Osteocyte (in vitro differentiated cells): ENCODE measurements around the gene IFT88. TPM values are rescaled to one million over a fixed set of nuclear protein-coding genes. Genes with fewer than 3 reads are reported as not detected.

Experiments
- DNase-seq: peaks from one replicate; pipeline ENCODE4 v3.0.0; 2021; ENCODE audit warnings: mixed read lengths; ENCODE audit not compliant: unreplicated experiment; ENCODE audit errors: extremely low spot score
- H3K27ac Mint-ChIP-seq: one replicate; pipeline ENCODE4 v1.8.0; 2021; ENCODE audit warnings: mild to moderate bottlenecking, mixed read lengths; ENCODE audit not compliant: unreplicated experiment
- H3K27me3 Mint-ChIP-seq: one replicate; pipeline ENCODE4 v1.8.0; 2021; ENCODE audit warnings: mixed read lengths; ENCODE audit not compliant: unreplicated experiment
- H3K36me3 Mint-ChIP-seq: one replicate; pipeline ENCODE4 v1.8.0; 2021; ENCODE audit warnings: mixed read lengths; ENCODE audit not compliant: unreplicated experiment
- H3K4me1 Mint-ChIP-seq: one replicate; pipeline ENCODE4 v1.8.0; 2021; ENCODE audit warnings: mixed read lengths; ENCODE audit not compliant: unreplicated experiment
- H3K4me3 Mint-ChIP-seq: one replicate; pipeline ENCODE4 v1.8.0; 2021; ENCODE audit warnings: mild to moderate bottlenecking, moderate library complexity, mixed read lengths; ENCODE audit not compliant: unreplicated experiment
- H3K9me3 Mint-ChIP-seq: one replicate; pipeline ENCODE4 v1.8.0; 2021; ENCODE audit warnings: mixed read lengths; ENCODE audit not compliant: unreplicated experiment
- total RNA-seq: library from RNA; stranded (reverse); gene quantifications from 2 replicates; pipeline ENCODE4 v1.2.1, GENCODE V29; 2021
- TF ChIP-seq, protein P1 (sequence below): fragments of 200-600 bp; sonication (generic); IDR thresholded peaks from 2 replicates; pipeline ENCODE4 v1.5.0; 2021; ENCODE audit warnings: antibody characterized with exemption, mild to moderate bottlenecking, moderate library complexity

IFT88 gene
- total RNA-seq, 1 donor from 2014 or later, result 13.7 TPM

DNA sequence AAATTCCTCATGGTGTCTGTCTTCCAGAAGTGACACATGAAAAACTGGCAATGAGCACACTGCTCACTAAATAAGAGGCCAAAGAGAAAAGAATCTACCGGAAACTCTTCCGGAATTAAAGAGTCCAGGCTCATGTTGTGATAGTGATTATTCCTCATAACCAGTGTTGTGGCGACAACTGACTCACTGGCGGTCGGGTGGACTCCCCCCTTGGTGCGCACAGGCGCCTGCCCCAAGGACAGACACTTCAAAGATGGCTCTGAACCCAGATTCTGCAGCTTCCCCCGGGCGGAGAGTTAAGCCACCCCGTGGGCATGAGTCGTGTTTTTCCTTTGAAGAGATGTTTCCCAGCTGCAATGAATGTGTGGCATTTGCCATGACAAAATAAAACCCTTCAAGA, 146.8 kb downstream of the IFT88 start:
- H3K9me3 Mint-ChIP-seq, result no peaks in the 10 kb centered on the region
- peak overlapping the region; percentile 81 for H3K27ac Mint-ChIP-seq
- no peak for DNase-seq
- H3K27me3 Mint-ChIP-seq, result no peaks in the 10 kb centered on the region
- peaks cover 50% of the 10 kb centered on the region for H3K4me1 Mint-ChIP-seq
- H3K4me3 Mint-ChIP-seq, result no peak overlapping the region
- no peaks in the 10 kb centered on the region for H3K36me3 Mint-ChIP-seq
- TF ChIP-seq, protein P1, sequence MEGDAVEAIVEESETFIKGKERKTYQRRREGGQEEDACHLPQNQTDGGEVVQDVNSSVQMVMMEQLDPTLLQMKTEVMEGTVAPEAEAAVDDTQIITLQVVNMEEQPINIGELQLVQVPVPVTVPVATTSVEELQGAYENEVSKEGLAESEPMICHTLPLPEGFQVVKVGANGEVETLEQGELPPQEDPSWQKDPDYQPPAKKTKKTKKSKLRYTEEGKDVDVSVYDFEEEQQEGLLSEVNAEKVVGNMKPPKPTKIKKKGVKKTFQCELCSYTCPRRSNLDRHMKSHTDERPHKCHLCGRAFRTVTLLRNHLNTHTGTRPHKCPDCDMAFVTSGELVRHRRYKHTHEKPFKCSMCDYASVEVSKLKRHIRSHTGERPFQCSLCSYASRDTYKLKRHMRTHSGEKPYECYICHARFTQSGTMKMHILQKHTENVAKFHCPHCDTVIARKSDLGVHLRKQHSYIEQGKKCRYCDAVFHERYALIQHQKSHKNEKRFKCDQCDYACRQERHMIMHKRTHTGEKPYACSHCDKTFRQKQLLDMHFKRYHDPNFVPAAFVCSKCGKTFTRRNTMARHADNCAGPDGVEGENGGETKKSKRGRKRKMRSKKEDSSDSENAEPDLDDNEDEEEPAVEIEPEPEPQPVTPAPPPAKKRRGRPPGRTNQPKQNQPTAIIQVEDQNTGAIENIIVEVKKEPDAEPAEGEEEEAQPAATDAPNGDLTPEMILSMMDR, result no peak

DNA sequence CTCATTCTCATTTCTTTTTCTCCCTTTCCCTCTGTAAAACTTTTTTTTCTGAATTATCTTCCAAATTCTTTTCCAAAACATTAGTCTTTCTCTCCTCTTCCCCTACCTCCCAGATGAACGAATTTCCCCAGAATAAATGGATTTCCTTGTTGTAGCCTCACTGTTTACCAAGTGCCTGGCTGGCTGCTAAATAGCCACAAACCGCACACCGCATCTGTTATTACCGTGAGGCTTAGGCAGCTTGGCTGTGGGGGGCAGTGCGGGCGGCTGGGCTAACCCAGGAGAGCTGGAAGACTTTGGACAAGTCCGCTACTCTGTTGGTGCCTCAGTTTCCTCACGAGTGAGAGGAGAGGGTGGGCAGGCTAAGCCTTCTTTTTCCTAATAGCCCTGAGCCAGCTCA, 147.2 kb downstream of the IFT88 start:
- H3K36me3 Mint-ChIP-seq, result no peaks in the 10 kb centered on the region
- H3K4me1 Mint-ChIP-seq, result peaks cover 46% of the 10 kb centered on the region
- H3K27ac Mint-ChIP-seq, result peak overlapping the region; percentile 81
- no peak for DNase-seq
- TF ChIP-seq, protein P1, result no peak
- H3K27me3 Mint-ChIP-seq, result no peaks in the 10 kb centered on the region
- H3K4me3 Mint-ChIP-seq, result no peak overlapping the region
- no peaks in the 10 kb centered on the region for H3K9me3 Mint-ChIP-seq

DNA sequence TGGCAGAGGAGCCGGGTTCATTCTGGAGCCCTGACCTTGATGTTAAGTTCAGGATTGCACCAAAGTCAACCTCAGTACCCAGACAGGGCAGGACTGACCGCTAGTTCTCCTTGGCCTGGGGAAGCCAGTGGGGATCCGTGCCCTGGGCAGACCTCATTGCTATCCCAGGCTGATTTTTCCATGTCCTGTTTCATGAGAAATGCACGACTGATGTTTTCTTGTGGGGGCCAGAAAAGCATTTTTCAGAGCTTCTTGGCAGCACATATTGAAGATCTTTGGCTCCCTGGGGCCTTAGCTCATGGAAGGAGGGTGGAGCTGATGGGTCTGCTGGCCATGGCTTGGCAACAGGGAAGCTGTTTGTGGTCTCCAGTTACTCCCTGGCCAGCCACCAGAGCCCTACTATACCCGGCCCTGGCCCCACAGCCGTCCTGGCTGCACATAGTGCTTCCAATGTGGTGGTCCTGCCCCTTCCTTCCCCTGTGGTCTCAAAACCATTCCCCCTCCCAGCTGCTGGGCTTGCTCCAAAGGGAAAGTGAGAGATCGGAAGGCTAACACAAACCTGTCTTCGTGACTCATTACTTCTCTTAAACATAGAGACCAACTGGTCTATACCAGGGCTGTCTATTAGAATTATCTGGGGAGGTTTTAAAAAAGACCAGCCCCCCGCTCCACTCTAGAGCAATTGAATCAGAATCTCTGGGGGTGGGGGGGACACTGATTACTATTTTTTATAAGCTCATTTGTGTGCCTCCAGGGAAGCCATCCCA, 147.8 kb downstream of the IFT88 start:
- TF ChIP-seq, protein P1, result no peak
- H3K4me1 Mint-ChIP-seq, result peaks cover 40% of the 10 kb centered on the region
- H3K9me3 Mint-ChIP-seq, result no peaks in the 10 kb centered on the region
- DNase-seq, result no peak
- no peaks in the 10 kb centered on the region for H3K27me3 Mint-ChIP-seq
- H3K4me3 Mint-ChIP-seq, result no peak overlapping the region
- peak overlapping the region; percentile 81 for H3K27ac Mint-ChIP-seq
- no peaks in the 10 kb centered on the region for H3K36me3 Mint-ChIP-seq

DNA sequence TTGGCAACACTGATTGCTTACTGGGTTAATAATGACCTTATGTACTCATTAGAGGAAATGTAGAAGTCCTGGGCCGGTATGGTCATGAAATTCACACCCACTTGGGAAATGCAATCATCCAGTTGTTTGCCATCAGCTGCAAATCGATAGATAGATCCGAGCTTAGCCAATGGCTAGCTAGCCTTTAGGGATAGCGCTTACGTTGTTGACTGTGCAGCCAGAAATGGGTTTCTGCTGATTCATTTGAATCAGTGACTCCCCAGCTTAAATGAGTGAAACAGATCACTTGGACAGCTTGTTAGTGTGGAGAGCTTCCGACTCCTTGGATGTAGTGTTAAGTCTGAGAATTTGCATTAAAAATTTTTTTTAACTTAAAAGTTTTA, 148.4 kb downstream of the IFT88 start:
- Mint-ChIP-seq H3K27ac (peak overlapping the region; percentile 81), H3K9me3 (no peaks in the 10 kb centered on the region), H3K27me3 (no peaks in the 10 kb centered on the region), H3K36me3 (no peaks in the 10 kb centered on the region), H3K4me3 (no peak overlapping the region), H3K4me1 (peaks cover 39% of the 10 kb centered on the region)
- no peak for DNase-seq
- TF ChIP-seq, protein P1, result no peak

DNA sequence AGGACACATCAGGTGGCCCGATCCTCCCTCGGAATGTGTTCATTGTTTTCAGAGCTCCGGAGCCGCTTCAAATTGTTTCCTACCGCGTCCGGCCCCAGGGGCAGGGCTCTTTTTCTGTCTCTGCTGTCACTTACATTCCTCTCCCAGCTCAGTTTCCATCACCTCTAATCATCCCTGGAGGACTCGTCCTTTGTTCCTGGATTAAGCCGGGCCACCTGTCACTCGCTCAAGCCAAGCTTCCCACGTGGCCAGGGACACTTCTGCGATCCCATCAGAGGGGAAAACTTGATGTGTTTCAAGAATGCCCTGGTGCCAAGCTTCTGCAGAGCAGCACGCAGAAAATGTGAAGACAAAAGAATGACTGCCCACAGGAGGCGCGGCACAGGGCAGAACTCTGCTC, 150.0 kb downstream of the IFT88 start:
- Mint-ChIP-seq H3K27me3 (no peaks in the 10 kb centered on the region), H3K4me3 (no peak overlapping the region), H3K4me1 (peaks cover 41% of the 10 kb centered on the region), H3K27ac (no peak overlapping the region), H3K36me3 (no peaks in the 10 kb centered on the region), H3K9me3 (no peaks in the 10 kb centered on the region)
- TF ChIP-seq, protein P1, result no peak
- DNase-seq, result no peak
